EL (cell line): ENCODE results near the gene ELAC1.
"Not testable (repeated sequence)": the region's sequence is repeated elsewhere in the genome, so short reads cannot be mapped to it uniquely, and the experiment has no call there.

Experiments
- DNase-seq: peaks from one replicate; pipeline ENCODE4 v3.0.0-alpha.2; 2016

The ELAC1 gene

GRCh38 chr18:50973367-50974126 lies 5.7 kb downstream of the ELAC1 start:
- peak; percentile 73 for DNase-seq

- no peak for DNase-seq
Observed at GRCh38 chr18:50977037-50977760, 9.4 kb downstream of the ELAC1 start.

GRCh38 chr18:50981381-50981780 lies 13.5 kb downstream of the ELAC1 start:
- DNase-seq: peak; percentile 16

- no peak for DNase-seq
Observed at GRCh38 chr18:50982086-50982801, 14.4 kb downstream of the ELAC1 start.

GRCh38 chr18:50982802-50983179 lies 15.0 kb downstream of the ELAC1 start:
- DNase-seq: no peak

GRCh38 chr18:50986360-50987087 lies 18.7 kb downstream of the ELAC1 start:
- DNase-seq: peak; percentile 88

GRCh38 chr18:50987261-50987660 lies 19.4 kb downstream of the ELAC1 start:
- no peak for DNase-seq

GRCh38 chr18:50989711-50990110 lies 21.9 kb downstream of the ELAC1 start:
- no peak for DNase-seq

- no peak for DNase-seq
Observed at GRCh38 chr18:50992351-50992762, 24.5 kb downstream of the ELAC1 start.

GRCh38 chr18:50994031-50994430 lies 26.2 kb downstream of the ELAC1 start:
- no peak for DNase-seq

- not testable (repeated sequence) for DNase-seq
Observed at GRCh38 chr18:51003174-51003573, 35.3 kb downstream of the ELAC1 start.

- no peak for DNase-seq
Observed at GRCh38 chr18:51006061-51006818, 38.4 kb downstream of the ELAC1 start.

GRCh38 chr18:51006948-51007789 lies 39.3 kb downstream of the ELAC1 start:
- no peak for DNase-seq

GRCh38 chr18:51007790-51008139 lies 39.9 kb downstream of the ELAC1 start:
- no peak for DNase-seq

GRCh38 chr18:51009072-51009471 lies 41.2 kb downstream of the ELAC1 start:
- DNase-seq: peak; percentile 44

- DNase-seq: no peak
Observed at GRCh38 chr18:51010218-51010617, 42.4 kb downstream of the ELAC1 start.

- no peak for DNase-seq
Observed at GRCh38 chr18:51011709-51012108, 43.9 kb downstream of the ELAC1 start.

GRCh38 chr18:51012441-51012840 lies 44.6 kb downstream of the ELAC1 start:
- DNase-seq: no peak

GRCh38 chr18:51013259-51013658 lies 45.4 kb downstream of the ELAC1 start:
- no peak for DNase-seq

GRCh38 chr18:51017140-51017879 lies 49.5 kb downstream of the ELAC1 start:
- no peak for DNase-seq

- no peak for DNase-seq
Observed at GRCh38 chr18:51020536-51020935, 52.7 kb downstream of the ELAC1 start.
